SK-MEL-5 (cell line): ENCODE measurements around the gene VWA8. TPM values are rescaled to one million over a fixed set of nuclear protein-coding genes. Genes with fewer than 3 reads are reported as not detected.
"Not testable (repeated sequence)": the region's sequence is repeated elsewhere in the genome, so short reads cannot be mapped to it uniquely, and the experiment has no call there.

Source experiments
- DNase-seq: peaks from one replicate; pipeline ENCODE4 v3.0.0-alpha.2; 2016; ENCODE audit warnings: low read depth, low spot score
- in situ Hi-C: cut with HindIII; loops from 2 replicates; pipeline ENCODE4 v1.10.0; 2016; ENCODE audit warnings: low sequenced_read_pairs, high pct_unique_total_duplicates, low pct_unique_long_range_greater_than_20kb
- total RNA-seq: library from RNA; depleted of rRNA; stranded (reverse); fragments of >200 nt; shearing (Covaris generic); gene quantifications from 2 replicates; pipeline ENCODE4 v1.2.3, GENCODE V29; 2014

The VWA8 gene
- total RNA-seq, 1 experiment from 2014 or later, result 20.3 TPM

DNA sequence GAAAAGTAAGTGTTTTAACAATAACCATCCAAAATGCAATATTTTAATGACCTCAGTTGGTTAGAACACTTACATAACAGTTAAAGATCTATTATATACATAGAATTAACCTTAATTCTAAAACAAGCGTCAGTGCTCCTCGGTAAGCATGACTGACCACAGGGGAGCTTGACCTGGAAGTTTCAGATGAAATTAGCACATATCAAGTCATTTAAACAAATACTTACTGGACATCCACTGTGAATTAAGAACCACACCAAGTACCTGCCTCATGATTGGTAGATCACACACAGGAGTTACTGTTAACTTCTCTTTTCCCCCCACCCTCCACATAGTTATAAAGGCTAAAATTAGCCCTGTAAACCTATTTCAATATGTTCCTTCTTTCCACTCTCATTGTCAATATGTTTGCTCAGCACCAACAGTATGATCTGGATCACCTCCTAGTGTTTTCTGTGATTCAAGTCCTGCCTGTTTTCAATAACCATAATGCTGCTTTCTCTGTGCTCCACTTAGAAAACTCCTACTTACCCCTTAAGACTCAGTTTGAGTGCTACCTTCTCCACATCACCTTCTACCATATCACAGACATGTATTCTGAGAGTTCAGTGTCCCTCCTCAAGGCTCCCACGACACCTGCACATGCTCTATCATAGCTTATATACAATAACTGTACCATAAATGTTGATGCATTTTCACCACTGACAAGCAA, 209.0 kb downstream of the VWA8 start:
- no peak for DNase-seq
- in situ Hi-C loops, result no loop called here

DNA sequence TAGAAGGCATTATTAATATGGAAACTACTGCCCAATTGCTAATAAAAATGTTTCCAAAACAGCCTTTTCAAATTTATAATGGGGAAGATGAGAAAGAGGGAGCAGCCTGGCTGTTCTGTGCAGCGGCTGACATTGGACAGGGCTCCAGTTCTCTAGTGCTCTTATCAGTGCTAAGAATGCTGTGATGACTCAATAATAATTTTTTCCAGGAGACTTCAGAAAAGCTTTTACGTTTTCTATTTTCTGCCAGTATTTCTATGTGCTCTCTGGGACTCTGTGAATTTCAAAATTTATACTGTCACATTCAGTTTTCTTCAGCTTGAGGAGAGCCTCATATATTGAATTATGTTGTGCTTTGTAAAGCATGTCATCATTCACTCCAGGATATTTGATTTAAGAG, 209.6 kb downstream of the VWA8 start:
- in situ Hi-C loops, result no loop called here
- DNase-seq, result no peak

DNA sequence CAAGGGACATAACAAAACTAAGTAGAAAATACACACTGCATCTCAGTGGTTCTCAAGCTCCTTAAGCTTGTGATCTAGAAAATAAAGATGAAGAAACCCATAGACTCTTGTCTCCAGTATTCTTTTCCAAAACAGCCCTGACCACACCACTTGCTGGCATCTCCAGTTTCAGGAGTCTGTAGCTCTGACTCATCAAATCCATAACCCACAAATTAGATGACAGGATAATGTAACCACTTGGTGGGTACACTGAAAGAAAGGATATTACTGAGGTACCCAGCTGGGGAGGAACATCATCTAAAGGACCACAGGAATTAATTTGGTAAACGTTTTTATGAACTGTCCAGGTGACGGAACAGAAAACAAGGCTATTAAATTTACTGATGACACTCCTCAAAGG, 214.7 kb downstream of the VWA8 start:
- DNase-seq, result no peak
- in situ Hi-C loops, result no loop called here

DNA sequence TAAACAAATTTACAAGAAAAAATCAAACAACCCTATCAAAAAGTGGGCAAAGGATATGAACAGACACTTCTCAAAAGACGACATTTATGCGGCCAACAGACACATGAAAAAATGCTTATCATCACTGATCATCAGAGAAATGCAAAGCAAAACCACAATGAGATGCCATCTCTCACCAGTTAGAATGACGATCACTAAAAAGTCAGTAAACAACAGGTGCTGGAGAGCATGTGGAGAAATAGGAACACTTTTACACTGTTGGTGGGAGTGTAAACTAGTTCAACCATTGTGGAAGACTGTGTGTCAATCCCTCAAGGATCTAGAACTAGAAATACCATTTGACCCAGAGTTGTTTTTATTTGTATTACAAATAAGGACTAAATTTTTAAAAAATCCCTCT, 215.4 kb downstream of the VWA8 start:
- DNase-seq, in situ Hi-C loops: not testable (repeated sequence)

DNA sequence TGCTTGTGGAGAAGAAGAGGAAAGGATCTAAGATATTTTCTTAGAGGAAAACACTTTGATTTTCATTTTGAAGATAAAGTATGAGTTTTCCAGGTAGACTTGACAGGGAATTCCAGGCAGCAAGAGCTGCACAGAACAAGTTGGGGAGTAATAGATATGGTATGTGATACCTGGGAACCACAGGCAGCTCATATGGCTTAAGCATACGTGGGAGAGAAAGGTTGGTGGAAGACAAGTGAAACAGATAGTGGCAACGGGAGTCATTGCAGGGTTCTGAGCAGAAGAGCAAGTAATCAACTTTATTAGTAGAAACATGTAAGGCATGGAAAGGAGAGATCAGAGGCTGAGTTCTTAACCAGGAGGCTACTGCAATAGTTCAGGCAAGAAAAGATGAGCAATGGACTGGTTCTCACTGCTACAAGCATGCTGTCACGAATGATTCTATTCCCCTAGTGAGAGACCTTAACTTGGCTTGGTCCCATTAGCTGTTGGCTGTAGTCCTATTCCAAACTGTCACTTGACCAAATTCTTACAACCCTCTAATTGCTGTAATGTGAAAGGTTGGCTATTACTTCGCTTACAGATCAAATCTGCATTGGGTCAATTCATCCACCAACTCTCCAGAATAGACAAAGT, 217.9 kb downstream of the VWA8 start:
- in situ Hi-C loops, result no loop called here
- no peak for DNase-seq

DNA sequence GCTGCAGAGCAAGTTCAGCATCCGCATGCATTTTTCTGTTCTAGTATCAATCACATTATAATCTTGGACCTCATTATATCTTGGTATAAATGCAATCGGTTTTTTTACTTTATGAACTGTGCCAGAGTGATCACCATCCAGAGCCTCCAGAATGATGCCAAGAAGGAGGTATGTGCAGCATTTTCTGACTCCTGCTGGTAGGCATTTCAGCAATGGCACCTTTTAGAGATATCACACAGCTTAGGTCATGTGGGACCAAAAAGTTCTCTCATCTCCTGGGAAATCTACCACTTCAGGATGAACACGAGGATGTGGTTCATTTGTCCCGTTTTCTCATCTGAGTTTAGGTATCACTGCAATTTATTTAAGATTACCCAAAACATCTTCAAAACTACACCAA, 220.4 kb downstream of the VWA8 start:
- in situ Hi-C loops, result no loop called here
- DNase-seq, result no peak

DNA sequence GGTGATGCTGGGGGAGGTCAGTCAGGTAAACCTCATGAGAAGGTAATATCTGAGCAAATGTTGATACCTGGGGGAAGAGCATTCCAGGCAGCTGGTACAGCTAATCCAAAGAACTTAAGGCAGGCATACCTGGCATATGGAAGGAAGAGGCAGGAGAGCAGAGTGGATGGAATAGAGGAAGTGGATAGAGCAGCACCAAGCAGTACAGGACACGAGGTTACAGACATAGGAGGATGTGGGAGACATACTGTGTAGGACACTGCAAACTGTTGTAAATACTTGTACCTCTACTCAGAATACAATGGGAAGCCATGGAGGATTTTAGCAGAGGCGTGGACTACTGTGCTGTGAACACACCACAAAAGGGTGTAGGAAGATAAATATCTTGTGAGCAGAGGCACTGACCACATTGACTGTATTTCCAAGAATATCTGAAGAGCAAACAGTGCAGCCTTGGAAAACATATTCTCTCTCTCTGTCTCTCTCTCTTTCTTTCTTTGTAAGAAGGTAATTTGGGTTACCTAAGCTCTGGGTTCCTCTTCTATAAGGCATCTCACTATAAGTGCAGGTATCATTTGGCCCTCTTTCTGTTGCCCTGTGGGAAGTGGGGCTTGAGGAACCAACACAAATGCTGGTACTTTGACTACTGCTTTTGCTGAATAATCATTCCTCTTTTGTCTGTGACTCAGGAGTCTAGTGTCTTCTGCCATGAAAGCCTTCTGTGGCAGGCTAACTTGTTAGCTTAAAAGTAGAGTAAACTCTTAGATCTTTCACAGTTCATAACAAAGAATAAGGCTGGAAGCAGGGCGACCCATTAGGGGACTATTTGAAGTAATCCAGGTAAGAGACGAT, 238.0 kb downstream of the VWA8 start:
- in situ Hi-C loops, result no loop called here
- DNase-seq, result no peak

DNA sequence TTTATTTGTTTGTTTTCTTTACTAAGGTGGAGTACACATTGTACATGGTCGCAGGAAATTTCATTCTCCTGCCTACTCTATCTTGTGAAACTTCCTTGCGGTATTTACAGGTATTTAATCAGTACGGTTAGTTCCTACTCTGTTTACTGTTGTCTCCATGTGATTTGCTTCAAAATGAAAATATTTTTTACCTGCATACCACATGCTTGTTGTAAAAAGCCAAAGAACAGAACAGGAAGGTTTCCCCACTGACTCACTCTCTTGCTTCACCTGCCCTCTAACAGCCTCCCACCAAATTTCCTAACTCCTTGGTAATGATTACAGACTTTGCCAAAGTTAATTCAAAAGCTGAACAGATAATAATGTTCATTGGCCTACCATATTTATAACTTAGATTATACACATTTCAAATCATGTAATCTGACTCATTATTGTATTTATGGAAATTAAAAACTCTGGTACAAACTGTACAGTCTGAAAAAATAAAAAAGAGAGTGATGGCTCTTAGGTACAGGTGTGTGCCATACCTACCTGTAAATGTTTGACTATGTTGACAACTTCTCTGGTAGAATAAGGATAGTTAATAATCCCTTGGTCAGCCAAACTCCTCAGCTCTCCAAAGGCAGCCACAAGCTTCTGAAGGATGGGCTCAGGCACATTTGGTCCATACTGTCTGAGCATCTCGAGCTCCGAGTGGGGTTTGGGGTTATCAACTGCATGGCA, 239.9 kb downstream of the VWA8 start:
- in situ Hi-C loops, result no loop called here
- DNase-seq, result no peak

DNA sequence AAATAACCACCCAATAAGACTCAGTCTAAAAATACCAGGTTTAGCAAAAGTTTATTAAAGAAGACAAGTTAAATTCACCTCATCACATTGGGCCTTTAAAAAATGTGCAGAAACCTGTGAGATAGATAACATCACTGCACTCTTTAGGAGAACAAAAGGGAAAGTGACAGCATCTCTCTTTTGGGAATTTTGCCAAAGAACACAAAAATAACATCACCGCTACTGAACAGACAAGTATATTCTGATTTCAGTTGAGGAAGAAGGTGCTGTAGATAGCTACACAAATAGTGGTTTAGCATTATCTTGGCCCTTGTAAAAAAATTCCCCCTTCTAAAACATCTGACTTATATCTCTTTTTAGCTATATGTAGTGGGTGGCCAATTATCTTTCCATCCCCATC, 244.7 kb downstream of the VWA8 start:
- no peak for DNase-seq
- in situ Hi-C loops, result no loop called here

DNA sequence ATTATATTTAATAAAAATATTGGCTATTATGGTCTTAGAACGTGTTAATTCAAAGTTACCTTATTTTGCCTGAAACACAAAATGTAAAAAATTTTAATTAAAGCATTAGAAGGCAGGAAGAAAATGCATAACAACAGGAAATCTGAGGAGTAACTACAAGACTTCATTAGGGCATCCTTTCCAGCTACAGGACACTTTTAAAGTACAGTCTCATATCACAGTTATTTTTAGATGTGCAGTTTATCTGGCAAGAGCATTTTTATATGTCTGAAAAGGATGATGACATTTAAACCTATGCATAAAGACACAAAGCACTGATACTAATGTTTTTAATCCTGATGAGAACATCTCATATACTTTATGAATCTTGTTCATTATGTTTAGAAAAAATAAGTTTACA, 247.5 kb downstream of the VWA8 start:
- no peak for DNase-seq
- in situ Hi-C loops, result no loop called here

DNA sequence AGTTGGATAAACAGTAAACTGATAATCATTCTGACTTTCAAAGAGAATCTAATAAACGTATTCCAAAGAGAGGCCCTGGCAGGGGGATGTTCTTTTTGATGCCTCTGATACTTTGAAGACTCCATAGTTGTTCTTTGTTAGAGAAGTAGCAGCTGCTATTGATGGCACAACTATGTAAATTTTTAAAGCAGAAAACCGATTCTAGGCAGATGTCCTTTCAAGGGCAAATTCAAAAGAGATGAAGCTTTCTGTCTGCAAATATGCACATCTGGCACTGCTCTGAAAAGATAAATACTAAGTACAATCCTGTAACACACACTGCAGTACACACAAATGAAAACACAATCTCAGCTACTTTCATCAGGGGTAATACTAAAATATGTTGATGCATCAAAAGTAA, 250.1 kb downstream of the VWA8 start:
- in situ Hi-C loops, result no loop called here

DNA sequence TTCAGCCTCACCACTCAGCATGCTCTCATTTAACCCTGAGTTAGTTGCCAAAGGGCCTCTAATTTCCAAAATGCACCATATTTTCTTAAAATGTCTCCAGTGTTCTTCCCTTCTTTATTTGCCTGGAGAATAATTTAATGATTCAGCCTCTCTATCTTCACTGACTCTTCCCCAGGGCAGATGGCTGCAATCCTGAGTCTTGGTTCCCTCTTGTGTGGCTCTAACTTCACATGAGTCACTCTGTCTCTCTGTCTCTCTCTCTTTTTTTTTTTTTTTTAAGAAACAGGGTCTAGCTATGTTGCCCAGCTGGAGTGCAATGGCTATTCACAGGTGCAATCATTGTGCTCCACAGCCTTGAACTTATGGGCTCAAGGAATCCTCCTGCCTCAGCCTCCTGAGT, 251.4 kb downstream of the VWA8 start:
- in situ Hi-C loops, result no loop called here
- no peak for DNase-seq

More for the DNA sequence above, 250.1 kb downstream of the VWA8 start:
- DNase-seq, result no peak

DNA sequence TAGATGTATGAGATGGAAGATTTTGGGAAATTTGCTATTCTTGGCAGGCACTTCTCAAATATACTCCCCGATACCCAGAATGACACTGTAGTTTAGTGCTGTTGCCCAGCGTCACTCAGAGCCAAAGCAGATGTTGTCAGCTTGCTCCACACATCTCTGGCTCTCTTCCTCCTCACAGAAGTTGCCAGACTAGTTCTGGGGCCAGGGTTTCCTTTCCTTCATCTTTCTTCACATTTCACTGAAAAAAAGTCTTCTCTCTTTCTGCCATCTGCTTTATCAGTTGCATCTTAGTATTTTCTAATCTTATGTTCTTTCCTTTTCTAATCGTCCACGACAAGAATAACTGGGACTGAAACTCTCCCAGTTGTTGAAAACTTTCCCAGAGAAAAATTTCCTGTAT, 252.2 kb downstream of the VWA8 start:
- no peak for DNase-seq
- in situ Hi-C loops, result no loop called here

DNA sequence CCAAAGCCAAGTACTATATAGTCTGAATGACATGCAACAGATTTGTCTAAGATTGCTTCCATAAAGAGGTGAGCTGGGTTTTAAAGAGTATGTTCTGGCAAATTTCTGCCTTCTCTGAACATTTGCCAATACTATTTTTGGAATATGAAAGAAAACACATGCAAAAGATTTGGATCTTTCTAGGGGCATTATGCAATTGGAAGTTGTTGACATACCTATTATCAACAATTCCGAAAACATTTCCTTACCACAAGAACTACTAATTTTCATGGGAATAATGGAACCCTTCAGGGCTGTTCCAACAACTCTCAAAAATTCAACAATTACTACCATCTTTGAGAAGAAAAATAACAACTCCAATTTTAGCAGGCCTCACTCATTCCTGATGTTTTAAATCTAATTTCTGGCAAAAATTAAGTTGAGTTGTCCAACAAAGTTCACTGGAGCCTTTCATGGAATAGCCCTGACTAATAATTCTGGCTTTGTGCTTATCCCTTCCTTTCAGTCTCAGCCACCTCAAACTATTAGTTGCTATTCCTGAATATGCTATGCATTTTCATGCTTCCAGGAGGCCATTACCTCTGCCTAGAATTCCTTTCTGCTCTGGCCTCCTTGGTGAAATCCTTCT, 253.6 kb downstream of the VWA8 start:
- DNase-seq, result no peak

DNA sequence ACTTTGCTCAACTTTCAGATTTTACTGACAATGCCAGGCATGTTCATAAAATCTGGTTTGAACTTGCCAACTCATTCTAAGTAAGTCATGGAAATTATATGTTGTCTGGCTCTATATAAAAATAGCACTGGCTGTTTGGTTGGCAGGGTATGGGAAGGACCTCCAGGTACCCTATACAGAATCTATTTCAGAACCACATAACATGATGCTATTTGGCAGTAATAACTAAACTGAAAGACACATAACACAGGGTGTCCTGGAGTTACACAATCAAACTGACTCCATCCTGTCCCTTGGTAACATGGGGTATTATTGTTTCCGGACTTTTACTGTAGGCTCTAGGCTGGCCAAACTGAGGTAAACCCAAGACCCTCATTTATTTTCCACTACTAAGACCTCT, 254.8 kb downstream of the VWA8 start:
- no peak for DNase-seq
- in situ Hi-C loops, result no loop called here

More for the DNA sequence above, 253.6 kb downstream of the VWA8 start:
- in situ Hi-C loops, result no loop called here

DNA sequence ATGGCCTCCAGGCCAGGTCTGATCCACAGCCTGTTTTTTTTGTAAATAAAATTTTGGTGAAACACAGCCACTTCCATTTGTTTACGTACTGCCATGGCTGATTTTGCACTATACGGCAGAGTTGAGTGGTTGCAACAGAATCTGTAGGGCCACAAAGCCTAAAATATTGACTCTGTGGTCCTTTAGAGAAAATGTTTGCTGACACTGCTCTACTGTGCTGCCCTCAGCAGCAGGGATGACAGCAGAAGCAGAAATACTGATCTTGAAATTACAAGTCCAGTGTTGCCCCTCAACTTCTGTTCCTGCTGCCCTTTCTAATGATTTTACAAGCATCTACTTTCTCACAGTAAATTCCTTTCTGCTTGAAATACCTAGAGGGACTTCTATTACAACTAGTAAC, 258.4 kb downstream of the VWA8 start:
- DNase-seq, result no peak
- in situ Hi-C loops, result no loop called here

DNA sequence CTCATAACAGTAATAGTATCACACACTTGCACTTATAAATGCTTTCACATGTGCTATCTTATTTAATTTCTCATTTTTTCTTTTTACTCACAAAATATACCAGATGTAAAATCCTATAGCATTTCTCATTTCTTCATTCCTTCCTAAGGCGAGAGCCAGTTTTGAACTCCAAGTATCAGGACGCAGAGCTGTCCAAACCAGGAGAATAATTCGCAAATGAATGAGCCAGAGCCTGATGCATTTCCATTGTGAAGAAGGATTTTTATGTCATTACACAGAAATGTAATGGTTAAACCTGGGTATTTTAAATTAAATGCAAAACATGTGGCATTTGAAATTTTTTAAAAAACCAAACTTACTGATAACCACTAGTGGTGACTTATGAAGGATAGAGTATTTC, 259.2 kb downstream of the VWA8 start:
- in situ Hi-C loops, result no loop called here
- DNase-seq, result no peak
